ENCODE data around the gene ZNF487. TPM values are rescaled to one million over a fixed set of nuclear protein-coding genes. Genes with fewer than 3 reads are reported as not detected.
"Not testable (repeated sequence)": the region's sequence is repeated elsewhere in the genome, so short reads cannot be mapped to it uniquely, and the experiment has no call there.

The ZNF487 gene
- total RNA-seq, 3 donors from 2014 or later = 4.2 to 7.6 (median 7.5) TPM

DNA sequence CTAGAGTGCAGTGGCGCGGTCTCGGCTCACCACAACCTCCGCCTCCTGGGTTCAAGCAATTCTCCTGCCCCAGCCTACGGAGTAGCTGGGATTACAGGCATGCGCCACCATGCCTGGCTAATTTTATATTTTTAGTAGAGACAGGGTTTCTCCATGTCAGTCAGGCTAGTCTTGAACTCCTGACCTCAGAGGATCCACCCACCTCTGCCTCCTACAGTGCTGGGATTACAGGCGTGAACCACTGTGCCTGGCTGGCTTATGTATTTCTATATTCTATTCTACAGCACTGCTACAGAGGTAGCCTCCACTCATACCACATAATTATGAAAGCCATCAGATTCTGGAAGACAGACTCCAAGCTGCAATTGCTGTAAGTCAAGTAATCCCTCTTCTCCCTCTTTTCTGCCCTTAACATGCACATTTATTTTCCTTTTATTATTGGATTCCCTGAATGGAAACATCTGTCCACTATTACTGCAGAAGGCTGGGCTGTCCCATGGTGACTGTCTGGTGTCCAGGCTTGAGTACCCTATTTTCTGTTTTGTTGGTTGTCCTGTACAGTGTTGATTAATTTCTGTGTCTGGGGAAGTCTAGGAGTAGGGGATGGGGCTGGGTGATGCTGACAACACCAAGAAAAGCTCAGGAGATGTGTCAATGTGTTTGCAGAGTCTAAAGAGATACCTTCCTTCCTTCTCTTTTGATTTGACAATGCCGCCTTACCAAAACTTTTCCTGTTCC is 5.8 kb upstream of the ZNF487 start:
- TF ChIP-seq, protein P1, sequence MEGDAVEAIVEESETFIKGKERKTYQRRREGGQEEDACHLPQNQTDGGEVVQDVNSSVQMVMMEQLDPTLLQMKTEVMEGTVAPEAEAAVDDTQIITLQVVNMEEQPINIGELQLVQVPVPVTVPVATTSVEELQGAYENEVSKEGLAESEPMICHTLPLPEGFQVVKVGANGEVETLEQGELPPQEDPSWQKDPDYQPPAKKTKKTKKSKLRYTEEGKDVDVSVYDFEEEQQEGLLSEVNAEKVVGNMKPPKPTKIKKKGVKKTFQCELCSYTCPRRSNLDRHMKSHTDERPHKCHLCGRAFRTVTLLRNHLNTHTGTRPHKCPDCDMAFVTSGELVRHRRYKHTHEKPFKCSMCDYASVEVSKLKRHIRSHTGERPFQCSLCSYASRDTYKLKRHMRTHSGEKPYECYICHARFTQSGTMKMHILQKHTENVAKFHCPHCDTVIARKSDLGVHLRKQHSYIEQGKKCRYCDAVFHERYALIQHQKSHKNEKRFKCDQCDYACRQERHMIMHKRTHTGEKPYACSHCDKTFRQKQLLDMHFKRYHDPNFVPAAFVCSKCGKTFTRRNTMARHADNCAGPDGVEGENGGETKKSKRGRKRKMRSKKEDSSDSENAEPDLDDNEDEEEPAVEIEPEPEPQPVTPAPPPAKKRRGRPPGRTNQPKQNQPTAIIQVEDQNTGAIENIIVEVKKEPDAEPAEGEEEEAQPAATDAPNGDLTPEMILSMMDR (IDR thresholded peaks at IDR 0.05) = no peak
- peaks cover 3% of the 10 kb centered on the region for H3K4me1 ChIP-seq (ENCODE audit: low read depth)
- H3K9me3 ChIP-seq = no peaks in the 10 kb centered on the region
- DNase-seq = no peak
- ATAC-seq = no peak
- no peak overlapping the region for H3K4me3 ChIP-seq
- no peaks in the 10 kb centered on the region for H3K36me3 ChIP-seq (ENCODE audit: low read depth)
- intact Hi-C loops (cut with DNase I, micrococcal nuclease) = no loop called here

DNA sequence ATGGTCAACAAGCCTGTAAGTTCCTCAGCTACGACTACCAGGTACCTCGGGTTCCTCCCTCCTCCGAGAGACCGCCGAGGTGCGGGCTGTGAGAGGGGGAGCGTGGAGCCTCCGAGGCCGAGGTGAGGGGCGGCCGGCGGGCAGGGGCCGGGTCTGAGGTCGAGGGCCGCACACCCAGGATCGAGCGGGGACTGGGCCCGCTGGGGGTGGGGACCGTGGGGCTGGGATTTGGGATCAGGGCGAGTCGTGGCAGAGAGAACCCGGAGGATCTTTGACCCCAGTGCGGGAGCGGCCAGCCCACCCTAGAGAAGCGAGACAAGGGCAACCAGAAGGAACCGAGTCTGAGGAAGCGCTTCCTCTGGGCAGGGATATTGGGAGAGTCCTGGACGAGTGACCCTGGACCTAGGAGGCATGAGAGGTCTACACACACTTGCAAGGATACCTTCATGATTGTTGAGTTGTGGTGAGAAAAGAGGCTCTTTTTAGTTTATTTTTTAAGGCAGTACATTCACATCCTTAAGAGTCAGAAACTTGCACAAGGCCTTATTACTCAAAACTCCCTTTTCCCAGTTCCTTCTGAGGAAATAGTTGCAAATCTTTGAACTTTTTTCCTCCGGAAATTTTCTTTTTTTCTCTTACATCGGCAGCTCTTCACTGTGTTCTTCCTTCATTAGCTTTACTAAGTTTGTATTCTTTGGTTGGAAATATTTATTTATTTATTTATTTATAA is 395 bp downstream of the ZNF487 start:
- ATAC-seq (no peak), DNase-seq (no peak)
- no peaks in the 10 kb centered on the region for H3K9me3 ChIP-seq
- TF ChIP-seq, protein P1 (IDR thresholded peaks at IDR 0.05) = no peak
- peak overlapping the region; percentile 57 for H3K4me3 ChIP-seq
- peaks cover 7% of the 10 kb centered on the region for H3K4me1 ChIP-seq (ENCODE audit: low read depth)
- H3K36me3 ChIP-seq (ENCODE audit: low read depth) = no peaks in the 10 kb centered on the region
- intact Hi-C loops (cut with DNase I, micrococcal nuclease) = no loop called here

DNA sequence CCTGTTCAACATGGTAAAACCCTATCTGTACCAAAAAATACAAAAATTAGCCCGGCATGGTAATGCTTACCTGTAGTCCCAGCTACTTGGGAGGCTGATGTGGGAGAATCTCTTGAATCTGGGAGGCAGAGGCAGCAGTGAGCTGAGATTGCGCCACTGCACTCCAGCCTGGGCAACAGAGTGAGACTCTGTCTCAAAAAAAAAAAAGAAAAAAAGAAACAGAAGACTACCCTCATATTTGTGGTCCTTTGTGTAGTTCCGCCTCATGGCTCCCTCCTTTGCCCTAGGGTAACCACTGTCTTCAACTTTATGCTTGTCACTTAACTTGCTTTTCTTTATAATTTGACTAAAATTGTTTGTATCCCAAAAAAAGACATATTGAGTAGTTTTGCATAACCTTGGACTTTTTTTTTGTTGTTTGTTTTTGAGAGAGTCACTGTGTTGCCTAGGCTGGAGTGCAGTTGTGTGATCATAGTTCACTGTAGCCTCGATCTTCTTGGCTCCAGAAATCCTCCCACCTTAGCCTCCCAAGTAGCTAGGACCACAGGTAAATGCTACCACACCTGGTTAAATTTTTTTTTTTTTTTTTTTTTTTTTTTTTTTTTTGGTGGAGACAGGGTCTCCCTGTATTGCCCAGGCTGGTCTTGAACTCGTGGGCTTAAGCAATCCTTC is 3.7 kb downstream of the ZNF487 start:
- H3K4me3 ChIP-seq = no peak overlapping the region
- TF ChIP-seq, protein P1 (IDR thresholded peaks at IDR 0.05) = no peak
- no peaks in the 10 kb centered on the region for H3K36me3 ChIP-seq (ENCODE audit: low read depth)
- ATAC-seq (no peak), DNase-seq (no peak)
- intact Hi-C loops (cut with DNase I, micrococcal nuclease) = no loop called here
- peaks cover 4% of the 10 kb centered on the region for H3K4me1 ChIP-seq (ENCODE audit: low read depth)
- no peaks in the 10 kb centered on the region for H3K9me3 ChIP-seq

DNA sequence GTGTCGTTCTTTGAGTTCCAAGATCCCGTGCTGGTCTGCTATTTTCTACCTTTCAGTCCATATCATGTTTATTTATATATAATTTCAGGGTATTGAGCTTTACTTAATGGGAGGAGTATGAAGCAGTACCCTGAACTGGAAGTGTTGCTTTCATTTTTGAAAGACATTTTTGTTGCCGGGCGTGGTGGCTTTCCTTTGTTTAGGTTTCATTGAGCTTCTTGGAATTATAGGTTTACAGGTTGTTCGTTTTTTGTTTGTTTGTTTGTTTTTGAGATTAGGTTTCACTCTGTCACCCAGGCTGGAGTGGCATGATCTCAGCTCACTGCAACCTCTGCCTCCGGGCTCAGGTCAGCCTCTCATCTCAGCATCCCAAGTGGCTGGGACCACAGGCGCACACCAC is 7.4 kb downstream of the ZNF487 start:
- Histone ChIP-seq H3K4me3 (no peak overlapping the region), H3K9me3 (peaks cover 4% of the 10 kb centered on the region), H3K4me1 (ENCODE audit: low read depth) (no peaks in the 10 kb centered on the region), H3K36me3 (ENCODE audit: low read depth) (no peaks in the 10 kb centered on the region)
- DNase-seq (peak in 1 of 3 donors; percentile 30), ATAC-seq (peak; percentile 53)
- TF ChIP-seq, protein P1 (IDR thresholded peaks at IDR 0.05) = no peak
- intact Hi-C loops (cut with DNase I, micrococcal nuclease) = no loop called here

DNA sequence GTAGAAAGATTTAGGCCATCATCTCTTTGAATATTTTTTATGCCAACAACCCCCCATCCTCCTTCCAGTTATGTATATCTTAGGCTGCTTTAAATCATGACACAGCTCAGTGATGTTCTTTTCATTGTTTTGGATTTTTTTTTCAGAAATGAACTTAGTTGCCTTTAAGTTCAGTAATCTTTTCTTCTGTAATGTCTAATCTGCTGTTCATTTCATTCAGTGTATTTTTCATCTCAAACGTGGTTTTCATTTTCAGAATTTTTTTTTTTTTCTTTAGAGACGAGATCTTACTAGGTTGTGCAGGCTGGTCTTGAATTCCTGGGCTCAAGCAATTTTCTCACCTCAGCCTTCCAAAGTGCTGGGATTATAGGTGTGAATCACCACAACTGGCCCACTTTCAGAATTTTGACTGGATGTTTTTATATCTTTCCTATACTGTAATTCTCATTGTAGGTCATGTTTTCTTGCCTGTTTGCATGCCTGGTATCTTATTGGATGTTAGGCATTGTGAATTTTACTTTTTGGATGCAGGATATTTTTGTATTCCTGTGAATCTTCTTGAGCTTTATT is 8.1 kb downstream of the ZNF487 start:
- Histone ChIP-seq H3K9me3 (peaks cover 4% of the 10 kb centered on the region), H3K4me1 (ENCODE audit: low read depth) (no peaks in the 10 kb centered on the region), H3K4me3 (no peak overlapping the region), H3K36me3 (ENCODE audit: low read depth) (no peaks in the 10 kb centered on the region)
- no peak for DNase-seq
- TF ChIP-seq, protein P1 (IDR thresholded peaks at IDR 0.05) = no peak
- intact Hi-C loops (cut with DNase I, micrococcal nuclease) = no loop called here
- no peak for ATAC-seq

DNA sequence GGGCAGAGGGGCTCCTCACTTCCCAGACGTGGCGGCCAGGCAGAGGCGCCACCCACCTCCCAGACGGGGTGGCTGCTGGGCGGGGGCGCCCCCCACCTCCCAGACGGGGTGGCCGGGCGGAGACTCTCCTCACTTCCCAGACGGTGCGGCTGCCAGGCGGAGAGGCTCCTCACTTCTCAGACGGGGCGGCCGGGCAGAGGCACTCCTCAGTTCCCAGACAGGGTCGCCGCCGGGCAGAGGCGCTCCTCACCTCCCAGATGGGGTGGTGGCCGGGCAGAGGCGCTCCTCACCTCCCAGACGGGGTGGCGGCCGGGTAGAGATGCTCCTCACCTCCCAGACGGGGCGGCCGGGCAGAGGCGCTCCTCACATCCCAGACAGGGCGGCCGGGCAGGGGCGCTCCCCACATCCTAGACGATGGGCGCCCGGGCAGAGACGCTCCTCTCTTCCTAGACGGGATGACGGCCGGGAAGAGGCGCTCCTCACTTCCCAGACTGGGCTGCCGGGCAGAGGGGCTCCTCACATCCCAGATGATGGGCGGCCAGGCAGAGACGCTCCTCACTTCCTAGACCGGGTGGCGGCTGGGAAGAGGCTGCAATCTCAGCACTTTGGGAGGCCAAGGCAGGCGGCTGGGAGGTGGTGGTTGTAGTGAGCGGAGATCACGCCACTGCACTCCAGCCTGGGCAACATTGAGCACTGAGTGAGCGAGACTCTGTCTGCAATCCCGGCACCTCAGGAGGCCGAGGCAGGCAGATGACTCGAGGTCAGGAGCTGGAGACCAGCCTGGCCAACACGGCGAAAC is 9.5 kb downstream of the ZNF487 start:
- intact Hi-C loops (cut with DNase I, micrococcal nuclease); H3K9me3 ChIP-seq: not testable (repeated sequence)
- DNase-seq = peak in 1 of 3 donors; percentile 55

More for the DNA sequence above, 9.5 kb downstream of the ZNF487 start:
- H3K36me3 ChIP-seq (ENCODE audit: low read depth); H3K4me1 ChIP-seq (ENCODE audit: low read depth); H3K4me3 ChIP-seq; ATAC-seq: not testable (repeated sequence)
